ENCODE data around the gene AZGP1. TPM values are rescaled to one million over a fixed set of nuclear protein-coding genes. Genes with fewer than 3 reads are reported as not detected.
A peak's percentile ranks its signal among the peaks of the same experiment; 100 is the strongest.

The AZGP1 gene
- total and polyA plus RNA-seq, 2 of the 13 experiments (the other 11 are each of a cell fraction or from before 2014, with no cell fraction given): 93.8 to 229 TPM

- peak; percentile 92 for TF ChIP-seq UBTF (CRISPR knock-in tag; IDR thresholded peaks at IDR 0.05)
- TF ChIP-seq ZNF367 (CRISPR knock-in tag; IDR thresholded peaks at IDR 0.05; ENCODE audit: borderline replicate concordance): no peak; the same call in 1 of the 2 replicates
- no peak for TF ChIP-seq TCF12 (IDR thresholded peaks at IDR 0.05)
- 0 out of 2 replicates have a peak, but pooled peaks have one; percentile 42 for TF ChIP-seq TCF12 (CRISPR knock-in tag; IDR thresholded peaks at IDR 0.05)
- peak; percentile 81; the same call in 1 of the 2 replicates for TF ChIP-seq FOXC1 (CRISPR knock-in tag; IDR thresholded peaks at IDR 0.05; ENCODE audit: borderline replicate concordance)
- peak; percentile 85 for TF ChIP-seq NFKBIZ (CRISPR knock-in tag; IDR thresholded peaks at IDR 0.05)
- TF ChIP-seq REPIN1 (CRISPR knock-in tag; IDR thresholded peaks at IDR 0.05; ENCODE audit: borderline replicate concordance, low read depth): no peak; the same call in 1 of the 2 replicates
- peak; percentile 80 for TF ChIP-seq HNRNPLL (IDR thresholded peaks at IDR 0.05; ENCODE audit: low read depth, low read length, poor library complexity, severe bottlenecking)
- TF ChIP-seq MAFK (conservative IDR thresholded peaks at IDR 0.05 in 1 of 2, IDR thresholded peaks at IDR 0.05 in 1 of 2; ENCODE audit: low read length in 2 of 2): no peak
- TF ChIP-seq HNF1A (IDR thresholded peaks at IDR 0.05; ENCODE audit: low read depth): no peak
- TF ChIP-seq HNF1A (CRISPR knock-in tag; IDR thresholded peaks at IDR 0.05; ENCODE audit: borderline replicate concordance): peak; percentile 71; the same call in 1 of the 2 replicates
- TF ChIP-seq REXO4 (CRISPR knock-in tag; IDR thresholded peaks at IDR 0.05; ENCODE audit: borderline replicate concordance): no peak
- peak; percentile 45; the same call in 1 of the 2 replicates for TF ChIP-seq HMG20A (CRISPR knock-in tag; IDR thresholded peaks at IDR 0.05; ENCODE audit: borderline replicate concordance)
- TF ChIP-seq ZSCAN9 (CRISPR knock-in tag; IDR thresholded peaks at IDR 0.05; ENCODE audit: borderline replicate concordance): peak; percentile 77; the same call in 1 of the 2 replicates
- peak; percentile 72 for TF ChIP-seq ZFP1 (CRISPR knock-in tag; IDR thresholded peaks at IDR 0.05)
- TF ChIP-seq SRY (CRISPR knock-in tag; IDR thresholded peaks at IDR 0.05): peak; percentile 93
- peak; percentile 97 for TF ChIP-seq GABPB1 (CRISPR knock-in tag; IDR thresholded peaks at IDR 0.05)
- peak; percentile 93; the same call in 1 of the 2 replicates for TF ChIP-seq HOXA5 (CRISPR knock-in tag; IDR thresholded peaks at IDR 0.05)
- TF ChIP-seq TCF7 (IDR thresholded peaks at IDR 0.05; ENCODE audit: low read depth): peak; percentile 43; the same call in 1 of the 2 replicates
- peak; percentile 81; the same call in 1 of the 2 replicates for TF ChIP-seq ZNF335 (CRISPR knock-in tag; IDR thresholded peaks at IDR 0.05)
- peak; percentile 93 for TF ChIP-seq ZNF430 (CRISPR knock-in tag; IDR thresholded peaks at IDR 0.05)
- peak; percentile 90; the same call in 1 of the 2 replicates for TF ChIP-seq ZNF788 (CRISPR knock-in tag; IDR thresholded peaks at IDR 0.05; ENCODE audit: borderline replicate concordance)
- TF ChIP-seq NFKB2 (CRISPR knock-in tag; IDR thresholded peaks at IDR 0.05; ENCODE audit: borderline replicate concordance): peak; percentile 88; the same call in 1 of the 2 replicates
- TF ChIP-seq ZBTB2 (CRISPR knock-in tag; IDR thresholded peaks at IDR 0.05; ENCODE audit: low read depth): no peak
Observed at GRCh38 chr7:99997545-99998137, 21.8 kb upstream of the AZGP1 start (continued).

Data from HepG2 (cell line).